Tibial nerve (tissue), 4 donors: ENCODE results near the gene HABP2. TPM values are rescaled to one million over a fixed set of nuclear protein-coding genes. Genes with fewer than 3 reads are reported as not detected.

Source experiments
- DNase-seq, 2 donors: peaks; one replicate each; pipeline ENCODE4 v3.0.0-alpha.2; 2019; ENCODE audit warnings: low spot score in 2 of 2
- H3K27ac ChIP-seq, 4 donors: fragments of 200-600 bp; sonication (generic) in 3 of 4; one replicate each; pipeline ENCODE4 v1.5.1; 2017 to 2019; ENCODE audit warnings: mild to moderate bottlenecking in 1 of 4
- H3K27me3 ChIP-seq, 2 donors: fragments of 200-600 bp; sonication (generic) in 1 of 2; one replicate each; pipeline versions ENCODE4 v1.5.1 to v1.6.0; 2017 to 2019
- H3K36me3 ChIP-seq, 3 donors: fragments of 200-600 bp; sonication (generic); one replicate each; pipeline ENCODE4 v1.5.1; 2018 to 2019
- H3K4me1 ChIP-seq, 4 donors: fragments of 200-600 bp; sonication (generic) in 3 of 4; one replicate each; pipeline ENCODE4 v1.5.1; 2017 to 2019
- H3K4me3 ChIP-seq, 4 donors: fragments of 200-600 bp; sonication (generic) in 3 of 4; one replicate each; pipeline ENCODE4 v1.5.1; 2017 to 2019; ENCODE audit warnings: mild to moderate bottlenecking in 1 of 4, moderate library complexity in 1 of 4
- H3K9me3 ChIP-seq, 4 donors: fragments of 200-600 bp; sonication (generic) in 3 of 4; one replicate each; pipeline ENCODE4 v1.5.1; 2017 to 2019
- CTCF ChIP-seq, 5 experiments: fragments of 200-600 bp in 3 of 5; fragments of 450-650 bp in 2 of 5; sonication (generic) in 3 of 5; IDR thresholded peaks; one replicate each; pipeline ENCODE4 v1.5.1; 2016 to 2019; ENCODE audit warnings: antibody characterized with exemption in 5 of 5, mild to moderate bottlenecking in 3 of 5, moderate library complexity in 2 of 5
- EP300 ChIP-seq, 2 donors: sonication (generic); formaldehyde crosslinking; IDR thresholded peaks; one replicate each; pipeline ENCODE4 v1.6.1; 2017; ENCODE audit warnings: antibody characterized with exemption in 2 of 2, mild to moderate bottlenecking in 1 of 2
- POLR2A ChIP-seq, 2 donors: fragments of 450-650 bp; IDR thresholded peaks; one replicate each; pipeline ENCODE4 v1.6.1; 2017; ENCODE audit warnings: antibody characterized with exemption in 2 of 2, mild to moderate bottlenecking in 2 of 2, moderate library complexity in 2 of 2
- WGBS, 2 donors: methylation state at CpG; one replicate each; pipeline ENCODE4 v1.1.5; 2018; 5-methylcytosine and 5-hydroxymethylcytosine counted together
- total RNA-seq, 4 donors: library from RNA; depleted of rRNA; stranded (reverse); fragments of >200 nt; gene quantifications; one replicate each; pipeline ENCODE4 v1.1.0, GENCODE V29; 2016

HABP2 gene
- total RNA-seq, 4 donors from 2014 or later = not detected

DNA sequence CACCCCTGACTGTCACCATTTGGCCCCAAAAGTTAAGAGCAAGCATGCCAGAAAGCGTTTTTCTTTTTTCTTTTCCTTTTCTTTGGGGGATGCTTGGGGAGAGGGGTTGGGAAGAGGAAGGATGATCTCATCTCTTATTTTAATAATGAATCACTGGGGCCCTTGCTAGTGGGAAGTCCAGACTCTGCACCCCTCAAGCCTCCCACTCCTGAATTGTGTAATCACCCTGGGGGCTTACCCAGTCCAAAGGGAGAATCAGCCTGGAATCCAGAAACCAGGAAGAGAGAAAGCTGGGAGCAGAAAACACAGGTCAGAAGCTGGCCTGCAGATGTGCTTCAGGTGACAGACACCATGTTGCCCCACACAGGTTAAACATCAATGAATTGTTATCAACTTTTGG lies 14.7 kb upstream of the HABP2 start:
- H3K4me1 ChIP-seq = no peaks in the 10 kb centered on the region
- H3K27ac ChIP-seq = no peak overlapping the region
- H3K9me3 ChIP-seq = no peaks in the 10 kb centered on the region
- no peak overlapping the region for H3K4me3 ChIP-seq
- no peak for DNase-seq
- WGBS, 2 donors = 67 to 75% methylated on average over 1 of the region's 1 CpG
- H3K36me3 ChIP-seq = no peaks in the 10 kb centered on the region
- no peak for TF ChIP-seq EP300 (IDR thresholded peaks at IDR 0.05)
- TF ChIP-seq POLR2A (IDR thresholded peaks at IDR 0.05) = no peak
- no peak for TF ChIP-seq CTCF (IDR thresholded peaks at IDR 0.05)
- no peaks in the 10 kb centered on the region for H3K27me3 ChIP-seq

DNA sequence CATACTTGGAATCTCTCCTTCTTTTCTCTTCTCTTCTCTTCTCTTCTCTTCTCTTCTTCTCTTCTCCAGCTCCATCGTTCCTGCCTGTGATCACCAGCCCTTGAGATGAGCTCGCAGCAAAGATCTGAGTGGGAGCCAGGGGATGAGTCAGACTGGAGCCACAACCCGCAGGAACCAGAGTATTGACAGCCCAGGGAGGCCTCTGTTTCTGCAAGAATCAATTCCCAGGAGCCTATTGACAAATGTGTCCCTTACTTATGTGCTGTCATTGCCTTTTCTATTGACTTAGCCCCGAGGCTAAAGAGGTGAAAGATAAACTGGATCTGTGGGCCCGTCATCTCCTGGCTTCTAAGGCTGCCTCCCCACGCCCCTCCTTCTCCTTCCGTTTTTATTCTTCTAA lies 13.1 kb upstream of the HABP2 start:
- H3K36me3 ChIP-seq = no peaks in the 10 kb centered on the region
- TF ChIP-seq CTCF (IDR thresholded peaks at IDR 0.05) (no peak), POLR2A (IDR thresholded peaks at IDR 0.05) (no peak), EP300 (IDR thresholded peaks at IDR 0.05) (no peak)
- peak in 1 of 2 donors; percentile 10 for DNase-seq
- H3K4me1 ChIP-seq = no peaks in the 10 kb centered on the region
- no peaks in the 10 kb centered on the region for H3K27me3 ChIP-seq
- WGBS, 2 donors = 61 to 67% methylated on average over 7 of the region's 7 CpGs
- H3K27ac ChIP-seq = no peak overlapping the region
- H3K9me3 ChIP-seq = no peaks in the 10 kb centered on the region
- H3K4me3 ChIP-seq = no peak overlapping the region

DNA sequence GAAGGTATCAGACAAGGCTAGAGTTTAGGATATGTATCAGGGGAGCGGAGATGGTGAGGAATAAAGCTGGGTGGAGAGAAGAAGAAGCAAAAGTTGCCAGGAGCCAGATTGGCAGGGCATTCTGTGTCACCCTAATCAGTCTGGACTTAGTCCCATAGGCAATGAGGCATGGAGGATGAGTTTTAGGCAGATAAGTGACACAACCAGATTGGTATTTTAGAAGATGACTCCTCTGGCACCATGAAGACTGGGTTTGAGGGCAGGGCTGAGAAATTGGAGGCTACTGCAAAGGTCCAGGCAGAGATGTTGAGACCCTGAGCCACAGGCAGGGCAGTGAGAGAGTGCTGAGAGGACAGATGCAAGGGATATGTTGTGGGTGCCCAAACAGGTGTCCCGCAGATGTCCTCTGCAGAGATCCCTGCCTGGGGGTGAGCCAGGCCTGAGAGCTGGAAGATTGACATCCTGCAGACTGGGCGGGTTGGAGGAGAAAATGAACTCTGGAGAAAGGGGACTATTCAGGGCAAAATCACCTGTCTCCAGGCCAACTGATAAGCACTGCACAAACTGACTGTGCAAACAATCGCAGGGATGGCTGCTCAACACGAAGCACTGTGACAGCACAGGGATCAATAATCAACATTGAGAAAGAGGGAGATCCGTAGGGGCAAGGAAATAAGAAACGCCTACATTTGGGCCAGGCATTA lies 11.9 kb upstream of the HABP2 start:
- no peaks in the 10 kb centered on the region for H3K27me3 ChIP-seq
- H3K4me1 ChIP-seq = no peaks in the 10 kb centered on the region
- H3K9me3 ChIP-seq = no peaks in the 10 kb centered on the region
- WGBS, 2 donors = 85 to 87% methylated on average over 7 of the region's 7 CpGs
- no peaks in the 10 kb centered on the region for H3K36me3 ChIP-seq
- no peak for TF ChIP-seq POLR2A (IDR thresholded peaks at IDR 0.05)
- no peak for TF ChIP-seq CTCF (IDR thresholded peaks at IDR 0.05)
- no peak for TF ChIP-seq EP300 (IDR thresholded peaks at IDR 0.05)
- H3K4me3 ChIP-seq = no peak overlapping the region
- DNase-seq = no peak
- H3K27ac ChIP-seq = no peak overlapping the region

GRCh38 chr10:113541549-113541927 lies 11.3 kb upstream of the HABP2 start:
- Histone ChIP-seq H3K36me3 (no peaks in the 10 kb centered on the region), H3K4me3 (no peak overlapping the region), H3K27me3 (no peaks in the 10 kb centered on the region), H3K27ac (no peak overlapping the region), H3K9me3 (no peaks in the 10 kb centered on the region), H3K4me1 (no peaks in the 10 kb centered on the region)
- TF ChIP-seq EP300 (IDR thresholded peaks at IDR 0.05) = no peak
- TF ChIP-seq CTCF (IDR thresholded peaks at IDR 0.05) = no peak
- TF ChIP-seq POLR2A (IDR thresholded peaks at IDR 0.05) = no peak
- WGBS, 2 donors = 43 to 55% methylated on average over 1 of the region's 1 CpG
- no peak for DNase-seq

GRCh38 chr10:113543107-113543955 lies 9.5 kb upstream of the HABP2 start:
- 71 to 80% methylated on average over 5 of the region's 5 CpGs for WGBS, 2 donors
- H3K4me3 ChIP-seq = no peak overlapping the region
- no peaks in the 10 kb centered on the region for H3K4me1 ChIP-seq
- no peaks in the 10 kb centered on the region for H3K27me3 ChIP-seq
- H3K36me3 ChIP-seq = no peaks in the 10 kb centered on the region
- no peaks in the 10 kb centered on the region for H3K9me3 ChIP-seq
- DNase-seq = no peak
- TF ChIP-seq POLR2A (IDR thresholded peaks at IDR 0.05) = no peak
- no peak for TF ChIP-seq EP300 (IDR thresholded peaks at IDR 0.05)
- TF ChIP-seq CTCF (IDR thresholded peaks at IDR 0.05) = no peak
- no peak overlapping the region for H3K27ac ChIP-seq
